HepG2 (cell line): ENCODE measurements around the gene PFN1. TPM values are rescaled to one million over a fixed set of nuclear protein-coding genes. Genes with fewer than 3 reads are reported as not detected.

ENCODE experiments used
- ATAD3A ChIP-seq: sonication (generic); formaldehyde crosslinking; IDR thresholded peaks from 2 replicates; pipeline ENCODE4 v1.4.0; 2020; ENCODE audit warnings: missing genetic modification reagents
- BCL6 ChIP-seq: IDR thresholded peaks from 2 replicates; pipeline ENCODE4 v1.6.1; 2016; ENCODE audit warnings: missing genetic modification reagents, missing compliant biosample characterization
- FOSL1 ChIP-seq: sonication (generic); formaldehyde crosslinking; IDR thresholded peaks from 2 replicates; pipeline ENCODE4 v1.9.0; 2021; ENCODE audit warnings: missing genetic modification reagents, borderline replicate concordance
- MXD4 ChIP-seq: IDR thresholded peaks from 2 replicates; pipeline ENCODE4 v1.6.1; 2016; ENCODE audit warnings: mild to moderate bottlenecking, missing biosample characterization, missing genetic modification reagents
- NONO ChIP-seq, 2 experiments: fragments of 450-650 bp in 1 of 2; sonication (generic) in 1 of 2; formaldehyde crosslinking in 1 of 2; IDR thresholded peaks in 1 of 2; conservative IDR thresholded peaks in 1 of 2; 2 replicates each; pipeline versions ENCODE4 v1.6.1 to v1.8.0; 2017 to 2022; ENCODE audit warnings: mild to moderate bottlenecking in 1 of 2, missing genetic modification reagents in 1 of 2, moderate library complexity in 1 of 2
- SALL1 ChIP-seq: sonication (generic); formaldehyde crosslinking; IDR thresholded peaks from 2 replicates; pipeline ENCODE4 v1.8.0; 2022; ENCODE audit warnings: mild to moderate bottlenecking, missing genetic modification reagents
- TAF1 ChIP-seq: sonication (generic); formaldehyde crosslinking; IDR thresholded peaks from 2 replicates; pipeline ENCODE4 v1.4.0; 2020; ENCODE audit warnings: missing genetic modification reagents
- TBX3 ChIP-seq: fragments of 450-650 bp; IDR thresholded peaks from 2 replicates; pipeline ENCODE4 v1.6.1; 2017; ENCODE audit warnings: antibody characterized with exemption, mild to moderate bottlenecking, inconsistent platforms, borderline replicate concordance
- ZNF776 ChIP-seq: sonication (generic); formaldehyde crosslinking; IDR thresholded peaks from 2 replicates; pipeline ENCODE4 v1.4.0; 2020; ENCODE audit warnings: mild to moderate bottlenecking, missing genetic modification reagents
- polyA plus RNA-seq, 8 experiments: library from polyadenylated mRNA; depleted of rRNA in 3 of 8; stranded (reverse) in 7 of 8; unstranded in 1 of 8; fragments of >200 nt; fragmentation: Illumina TruSeq in 4 of 8; extraction: Trizol in 4 of 8; gene quantifications; 2 replicates each; pipeline versions ENCODE4 v1.2.1 to v1.2.3, GENCODE V29; 2011 to 2016; ENCODE audit warnings: low read depth in 4 of 8, missing spikeins in 1 of 8, mixed read lengths in 1 of 8; ENCODE audit not compliant: insufficient read depth in 1 of 8
- total RNA-seq, 5 experiments: library from RNA; depleted of rRNA; stranded (reverse); fragments of >200 nt; fragmentation: Illumina TruSeq; extraction: Trizol; gene quantifications; 2 replicates each; pipeline ENCODE4 v1.2.3, GENCODE V29; 2016; ENCODE audit warnings: low read depth in 1 of 5
- TF ChIP-seq, protein P1 (sequence below): sonication (generic); IDR thresholded peaks from 2 replicates; pipeline ENCODE4 v1.6.1; 2016; ENCODE audit warnings: low read depth, borderline replicate concordance
- TF ChIP-seq, protein P2 (sequence below): sonication (generic); formaldehyde crosslinking; IDR thresholded peaks from 2 replicates; pipeline ENCODE4 v1.5.1; 2020; ENCODE audit warnings: mild to moderate bottlenecking, missing genetic modification reagents, moderate library complexity
- TF ChIP-seq, protein P3 (sequence below), 2 experiments: fragments of 450-650 bp in 1 of 2; sonication (generic) in 1 of 2; formaldehyde crosslinking in 1 of 2; IDR thresholded peaks; 2 replicates each; pipeline versions ENCODE4 v1.6.1 to v1.8.0; 2016 to 2022; ENCODE audit warnings: antibody characterized with exemption in 1 of 2, mild to moderate bottlenecking in 1 of 2, missing genetic modification reagents in 1 of 2
- TF ChIP-seq, protein P4 (sequence below): sonication (generic); formaldehyde crosslinking; IDR thresholded peaks from 2 replicates; pipeline ENCODE4 v1.4.0; 2020; ENCODE audit warnings: missing genetic modification reagents

PFN1 gene
- total and polyA plus RNA-seq, 2 of the 13 experiments (the other 11 are each of a cell fraction or from before 2014, with no cell fraction given), result 494 to 613 TPM

DNA sequence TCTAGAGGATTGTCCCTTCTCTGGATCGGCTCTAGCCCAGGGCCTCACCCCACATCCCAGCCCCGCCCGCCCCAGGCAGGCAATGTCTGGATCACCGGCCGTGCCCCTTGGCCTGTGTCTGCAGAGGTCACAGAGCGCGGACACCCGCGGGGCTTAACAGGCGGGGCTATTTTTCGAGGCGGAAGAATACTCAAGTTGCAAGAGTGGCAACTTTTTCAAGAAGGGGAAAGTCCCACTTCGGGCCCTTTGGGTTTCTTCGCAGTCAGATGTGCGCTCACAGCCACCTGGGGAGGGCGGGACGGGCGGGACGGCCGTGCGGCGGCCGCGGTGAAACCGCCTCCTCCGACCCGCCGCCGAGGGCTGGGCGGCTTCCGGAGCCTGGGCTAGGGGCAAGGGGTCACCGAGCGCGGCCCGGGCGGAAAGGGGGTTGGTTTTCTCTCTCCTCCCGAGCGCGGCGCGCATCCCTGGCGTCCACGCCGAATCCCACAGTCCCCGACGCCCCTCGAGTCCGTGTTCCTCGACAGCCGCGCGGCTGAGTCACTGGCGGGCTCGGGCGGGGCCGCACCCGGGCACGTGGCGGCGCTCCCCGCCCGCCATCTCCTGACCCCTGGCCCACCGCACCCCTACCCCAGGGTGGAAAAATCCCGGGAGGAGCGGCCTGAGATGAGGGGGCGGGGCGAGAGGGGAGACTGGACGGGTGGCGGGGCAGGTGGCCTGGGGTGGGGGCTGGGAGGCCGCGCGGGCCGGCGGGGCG is 1.2 kb upstream of the PFN1 start (continued):
- TF ChIP-seq, protein P1, sequence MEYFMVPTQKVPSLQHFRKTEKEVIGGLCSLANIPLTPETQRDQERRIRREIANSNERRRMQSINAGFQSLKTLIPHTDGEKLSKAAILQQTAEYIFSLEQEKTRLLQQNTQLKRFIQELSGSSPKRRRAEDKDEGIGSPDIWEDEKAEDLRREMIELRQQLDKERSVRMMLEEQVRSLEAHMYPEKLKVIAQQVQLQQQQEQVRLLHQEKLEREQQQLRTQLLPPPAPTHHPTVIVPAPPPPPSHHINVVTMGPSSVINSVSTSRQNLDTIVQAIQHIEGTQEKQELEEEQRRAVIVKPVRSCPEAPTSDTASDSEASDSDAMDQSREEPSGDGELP, result no peak; the same call in 1 of the 2 replicates
- TF ChIP-seq, protein P2, sequence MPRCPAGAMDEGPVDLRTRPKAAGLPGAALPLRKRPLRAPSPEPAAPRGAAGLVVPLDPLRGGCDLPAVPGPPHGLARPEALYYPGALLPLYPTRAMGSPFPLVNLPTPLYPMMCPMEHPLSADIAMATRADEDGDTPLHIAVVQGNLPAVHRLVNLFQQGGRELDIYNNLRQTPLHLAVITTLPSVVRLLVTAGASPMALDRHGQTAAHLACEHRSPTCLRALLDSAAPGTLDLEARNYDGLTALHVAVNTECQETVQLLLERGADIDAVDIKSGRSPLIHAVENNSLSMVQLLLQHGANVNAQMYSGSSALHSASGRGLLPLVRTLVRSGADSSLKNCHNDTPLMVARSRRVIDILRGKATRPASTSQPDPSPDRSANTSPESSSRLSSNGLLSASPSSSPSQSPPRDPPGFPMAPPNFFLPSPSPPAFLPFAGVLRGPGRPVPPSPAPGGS (CRISPR knock-in tag), result 0 out of 2 replicates have a peak, but pooled peaks have one; percentile 27
- TF ChIP-seq, protein P3, sequence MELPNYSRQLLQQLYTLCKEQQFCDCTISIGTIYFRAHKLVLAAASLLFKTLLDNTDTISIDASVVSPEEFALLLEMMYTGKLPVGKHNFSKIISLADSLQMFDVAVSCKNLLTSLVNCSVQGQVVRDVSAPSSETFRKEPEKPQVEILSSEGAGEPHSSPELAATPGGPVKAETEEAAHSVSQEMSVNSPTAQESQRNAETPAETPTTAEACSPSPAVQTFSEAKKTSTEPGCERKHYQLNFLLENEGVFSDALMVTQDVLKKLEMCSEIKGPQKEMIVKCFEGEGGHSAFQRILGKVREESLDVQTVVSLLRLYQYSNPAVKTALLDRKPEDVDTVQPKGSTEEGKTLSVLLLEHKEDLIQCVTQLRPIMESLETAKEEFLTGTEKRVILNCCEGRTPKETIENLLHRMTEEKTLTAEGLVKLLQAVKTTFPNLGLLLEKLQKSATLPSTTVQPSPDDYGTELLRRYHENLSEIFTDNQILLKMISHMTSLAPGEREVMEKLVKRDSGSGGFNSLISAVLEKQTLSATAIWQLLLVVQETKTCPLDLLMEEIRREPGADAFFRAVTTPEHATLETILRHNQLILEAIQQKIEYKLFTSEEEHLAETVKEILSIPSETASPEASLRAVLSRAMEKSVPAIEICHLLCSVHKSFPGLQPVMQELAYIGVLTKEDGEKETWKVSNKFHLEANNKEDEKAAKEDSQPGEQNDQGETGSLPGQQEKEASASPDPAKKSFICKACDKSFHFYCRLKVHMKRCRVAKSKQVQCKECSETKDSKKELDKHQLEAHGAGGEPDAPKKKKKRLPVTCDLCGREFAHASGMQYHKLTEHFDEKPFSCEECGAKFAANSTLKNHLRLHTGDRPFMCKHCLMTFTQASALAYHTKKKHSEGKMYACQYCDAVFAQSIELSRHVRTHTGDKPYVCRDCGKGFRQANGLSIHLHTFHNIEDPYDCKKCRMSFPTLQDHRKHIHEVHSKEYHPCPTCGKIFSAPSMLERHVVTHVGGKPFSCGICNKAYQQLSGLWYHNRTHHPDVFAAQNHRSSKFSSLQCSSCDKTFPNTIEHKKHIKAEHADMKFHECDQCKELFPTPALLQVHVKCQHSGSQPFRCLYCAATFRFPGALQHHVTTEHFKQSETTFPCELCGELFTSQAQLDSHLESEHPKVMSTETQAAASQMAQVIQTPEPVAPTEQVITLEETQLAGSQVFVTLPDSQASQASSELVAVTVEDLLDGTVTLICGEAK (IDR thresholded peaks at IDR 0.05), result no peak
- TF ChIP-seq, protein P3 (CRISPR knock-in tag; IDR thresholded peaks at IDR 0.05), result peak; percentile 57; the same call in 1 of the 2 replicates
- peak; percentile 43; the same call in 1 of the 2 replicates for TF ChIP-seq FOSL1
- TF ChIP-seq ATAD3A, result no peak
- peak; percentile 99 for TF ChIP-seq BCL6 (CRISPR knock-in tag)
- TF ChIP-seq TAF1 (CRISPR knock-in tag), result peak; percentile 62; the same call in 1 of the 2 replicates
- 0 out of 2 replicates have a peak, but pooled peaks have one; percentile 50 for TF ChIP-seq ZNF776 (CRISPR knock-in tag)
- TF ChIP-seq MXD4 (CRISPR knock-in tag), result peak; percentile 26; the same call in 1 of the 2 replicates
- peak; percentile 69 for TF ChIP-seq SALL1
- TF ChIP-seq NONO (IDR thresholded peaks at IDR 0.05), result no peak
- peak; percentile 86 for TF ChIP-seq NONO (CRISPR knock-in tag; conservative IDR thresholded peaks at IDR 0.05)
- 0 out of 2 replicates have a peak, but pooled peaks have one; percentile 19 for TF ChIP-seq TBX3
- TF ChIP-seq, protein P4, sequence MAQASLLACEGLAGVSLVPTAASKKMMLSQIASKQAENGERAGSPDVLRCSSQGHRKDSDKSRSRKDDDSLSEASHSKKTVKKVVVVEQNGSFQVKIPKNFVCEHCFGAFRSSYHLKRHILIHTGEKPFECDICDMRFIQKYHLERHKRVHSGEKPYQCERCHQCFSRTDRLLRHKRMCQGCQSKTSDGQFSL (CRISPR knock-in tag), result 0 out of 2 replicates have a peak, but pooled peaks have one; percentile 31
